ENCODE data around the gene PRR4.

Gene PRR4
- 0 to 1.7 (median 0.20) reads per million in 9 experiments for total RNA-seq

DNA sequence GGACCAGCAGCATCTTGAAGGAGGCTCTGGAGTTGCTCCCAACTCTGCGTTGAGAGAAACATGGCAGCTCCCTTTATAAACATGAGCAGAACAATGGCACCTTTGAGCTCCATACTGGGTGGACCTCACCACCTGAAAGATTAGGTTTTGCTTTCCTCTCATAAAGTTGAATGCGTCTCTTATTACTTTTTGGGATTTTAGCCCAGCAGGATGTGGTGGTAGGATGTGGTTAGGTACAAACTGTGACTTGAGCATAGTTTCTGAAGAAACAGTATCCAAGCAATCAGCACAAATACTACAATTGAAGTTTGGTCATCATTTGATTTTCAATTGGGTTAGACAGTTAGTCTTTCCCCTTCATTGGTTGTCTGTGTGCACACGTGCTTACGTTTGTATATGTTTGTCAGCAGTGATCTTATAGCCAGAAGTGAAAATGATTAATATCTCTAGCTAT lies at the start of gene PRR4:
Gene PRR4 (minus strand): TSS at position 51 of the 454 bp plus-strand sequence. CDS start 38 bp downstream, at position 13.
- H3K9me3 Mint-ChIP-seq, result no peaks in the 10 kb centered on the region

DNA sequence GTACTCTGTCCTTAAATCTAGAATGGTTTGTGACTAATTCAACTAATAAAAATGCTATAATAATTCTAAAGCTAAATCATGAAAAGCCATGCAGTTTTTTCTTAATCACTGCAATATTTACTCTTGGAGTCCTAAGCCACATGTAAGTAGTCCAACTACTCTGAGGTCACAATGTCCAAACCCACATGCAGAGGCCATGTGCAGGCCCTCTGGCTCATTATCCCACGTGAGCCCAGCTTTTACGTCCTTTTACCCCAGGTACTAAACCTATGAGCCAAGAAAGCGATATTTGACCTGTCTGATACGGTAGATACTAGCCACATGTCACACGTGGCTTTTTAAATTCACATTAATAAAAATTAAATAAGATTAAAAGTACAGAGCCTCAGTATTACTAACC lies 47.6 kb upstream of the PRR4 start:
- no peak for ATAC-seq (replicated peaks)
- H3K4me1 Mint-ChIP-seq (ENCODE audit: low read depth in 2 of 2), result peaks cover 0 to 3% of the 10 kb centered on the region in 2 donors
- DNase-seq, result no peak
- no peak overlapping the region for H3K4me3 Mint-ChIP-seq
- H3K27ac Mint-ChIP-seq, result no peak overlapping the region
- no peaks in the 10 kb centered on the region for H3K27me3 Mint-ChIP-seq
- peaks cover 5% of the 10 kb centered on the region for H3K36me3 Mint-ChIP-seq (ENCODE audit: insufficient read depth)
- no peaks in the 10 kb centered on the region for H3K9me3 Mint-ChIP-seq

More for the DNA sequence above, at the start of gene PRR4:
- H3K4me3 Mint-ChIP-seq, result no peak within 1 kb of the TSS
- peaks cover 40% of the 10 kb centered on the region in 2 donors for H3K4me1 Mint-ChIP-seq (ENCODE audit: low read depth in 2 of 2)
- peaks cover 10% of the 10 kb centered on the region for H3K36me3 Mint-ChIP-seq (ENCODE audit: insufficient read depth)
- peak; percentile 86 for ATAC-seq (replicated peaks)
- peak in 1 of 3 experiments; percentile 10 for DNase-seq
- no peaks in the 10 kb centered on the region for H3K27me3 Mint-ChIP-seq
- peak within 1 kb of the TSS; percentile 68 to 85 for H3K27ac Mint-ChIP-seq

- ATAC-seq (replicated peaks), result no peak
- Mint-ChIP-seq H3K27me3 (no peaks in the 10 kb centered on the region), H3K4me3 (no peak overlapping the region), H3K4me1 (ENCODE audit: low read depth in 2 of 2) (peaks cover 0 to under 1% of the 10 kb centered on the region in 2 donors), H3K36me3 (ENCODE audit: insufficient read depth) (peaks cover 5% of the 10 kb centered on the region), H3K27ac (no peak overlapping the region), H3K9me3 (no peaks in the 10 kb centered on the region)
- DNase-seq, result no peak
Measured at GRCh38 chr12:10891937-10892336, 42.7 kb upstream of the PRR4 start.

DNA sequence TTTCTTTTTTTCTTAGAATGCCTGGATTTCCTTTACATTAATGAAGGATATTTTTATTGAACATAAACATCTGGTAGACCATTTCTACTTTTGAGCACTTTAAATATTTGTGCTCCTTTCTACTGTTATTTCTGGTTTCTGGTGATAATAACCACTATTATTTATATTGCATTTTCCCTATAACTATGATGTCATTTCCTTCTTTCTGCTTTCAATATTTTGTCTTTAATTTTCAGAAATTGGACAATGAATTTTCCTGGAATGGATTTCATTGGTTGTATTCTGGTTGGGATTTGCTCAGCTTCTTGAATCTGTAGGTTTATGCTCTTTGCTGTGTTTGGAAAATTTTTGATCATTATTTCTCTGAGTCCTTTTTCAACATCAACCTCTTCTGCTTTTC lies 40.0 kb upstream of the PRR4 start:
- Mint-ChIP-seq H3K4me3 (no peak overlapping the region), H3K9me3 (no peaks in the 10 kb centered on the region), H3K27me3 (no peaks in the 10 kb centered on the region), H3K36me3 (ENCODE audit: insufficient read depth) (peaks cover 5% of the 10 kb centered on the region), H3K27ac (no peak overlapping the region), H3K4me1 (ENCODE audit: low read depth in 2 of 2) (peaks cover 3 to 5% of the 10 kb centered on the region in 2 donors)
- DNase-seq, result no peak
- ATAC-seq (replicated peaks), result no peak

DNA sequence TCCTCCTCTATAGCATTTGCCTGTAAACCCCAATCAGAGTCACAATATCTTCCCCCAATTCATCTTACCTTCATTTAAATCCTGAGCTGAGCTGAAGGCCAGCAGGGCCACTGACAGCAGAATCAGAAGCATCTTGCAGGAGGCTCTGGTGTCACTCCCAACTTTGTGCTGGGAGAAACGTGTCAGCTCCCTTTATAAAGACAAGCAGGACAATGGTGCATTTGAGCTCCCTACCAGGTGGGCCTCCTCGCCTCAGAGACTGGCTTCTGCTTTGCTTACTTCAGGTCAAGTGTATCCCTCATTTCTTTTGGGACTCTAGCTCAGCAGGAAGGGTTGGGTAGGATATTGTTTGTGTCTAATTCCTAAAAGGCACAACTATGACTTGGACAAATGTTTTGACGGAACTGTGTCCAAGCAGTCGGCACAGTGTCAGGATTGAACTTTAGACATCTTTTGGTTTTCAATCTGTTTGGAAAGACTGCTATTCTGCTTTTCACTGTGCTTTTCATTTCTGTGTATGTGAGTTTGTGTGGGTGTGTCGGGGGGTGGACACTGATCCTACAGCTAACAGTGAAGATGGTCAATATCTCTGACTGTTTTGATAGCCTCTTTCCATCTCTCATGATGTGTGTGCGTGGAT lies 34.9 kb upstream of the PRR4 start, which contains the start of gene PRH1:
Gene PRH1 (minus strand): TSS at position 170 of the 640 bp plus-strand sequence. CDS start 38 bp downstream, at position 132.
- Mint-ChIP-seq H3K27ac (peak within 1 kb of the TSS in 1 of 2 donors; percentile 14), H3K9me3 (no peaks in the 10 kb centered on the region), H3K4me3 (no peak within 1 kb of the TSS), H3K4me1 (ENCODE audit: low read depth in 2 of 2) (peaks cover 3 to 5% of the 10 kb centered on the region in 2 donors), H3K36me3 (ENCODE audit: insufficient read depth) (no peaks in the 10 kb centered on the region), H3K27me3 (no peaks in the 10 kb centered on the region)
- no peak for DNase-seq
- no peak for ATAC-seq (replicated peaks)

- H3K27me3 Mint-ChIP-seq, result no peaks in the 10 kb centered on the region
- H3K4me1 Mint-ChIP-seq (ENCODE audit: low read depth in 2 of 2), result no peaks in the 10 kb centered on the region
- no peak overlapping the region for H3K4me3 Mint-ChIP-seq
- no peaks in the 10 kb centered on the region for H3K36me3 Mint-ChIP-seq (ENCODE audit: insufficient read depth)
- ATAC-seq (replicated peaks) (no peak), DNase-seq (no peak)
- H3K9me3 Mint-ChIP-seq, result peaks cover 0 to 8% of the 10 kb centered on the region in 2 donors
- no peak overlapping the region for H3K27ac Mint-ChIP-seq
Measured at GRCh38 chr12:10873378-10873777, 24.1 kb upstream of the PRR4 start.

DNA sequence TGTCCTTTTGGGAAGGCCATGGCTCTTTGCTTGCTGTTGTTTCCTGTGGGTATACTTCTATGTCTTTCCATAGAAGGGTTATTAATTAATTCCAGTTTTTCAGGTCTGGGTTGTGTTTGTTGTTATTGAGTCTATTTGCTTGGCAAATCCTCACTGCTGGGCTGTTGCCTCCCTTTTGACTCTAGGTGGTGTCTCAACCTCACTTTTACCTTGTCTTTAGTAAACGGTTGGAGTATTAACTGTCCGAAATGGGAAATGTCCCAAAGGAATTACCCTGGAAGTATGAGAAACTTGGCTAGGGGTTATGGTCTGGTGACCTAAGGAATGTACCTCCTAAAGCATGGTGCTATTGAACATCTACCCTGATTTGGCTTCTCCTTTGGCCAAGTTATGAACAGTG lies 18.1 kb upstream of the PRR4 start:
- Mint-ChIP-seq H3K36me3 (ENCODE audit: insufficient read depth) (no peaks in the 10 kb centered on the region), H3K27me3 (no peaks in the 10 kb centered on the region), H3K4me1 (ENCODE audit: low read depth in 2 of 2) (no peaks in the 10 kb centered on the region), H3K4me3 (no peak overlapping the region), H3K27ac (no peak overlapping the region), H3K9me3 (peaks cover 3 to 6% of the 10 kb centered on the region in 2 donors)
- DNase-seq (no peak), ATAC-seq (replicated peaks) (no peak)

DNA sequence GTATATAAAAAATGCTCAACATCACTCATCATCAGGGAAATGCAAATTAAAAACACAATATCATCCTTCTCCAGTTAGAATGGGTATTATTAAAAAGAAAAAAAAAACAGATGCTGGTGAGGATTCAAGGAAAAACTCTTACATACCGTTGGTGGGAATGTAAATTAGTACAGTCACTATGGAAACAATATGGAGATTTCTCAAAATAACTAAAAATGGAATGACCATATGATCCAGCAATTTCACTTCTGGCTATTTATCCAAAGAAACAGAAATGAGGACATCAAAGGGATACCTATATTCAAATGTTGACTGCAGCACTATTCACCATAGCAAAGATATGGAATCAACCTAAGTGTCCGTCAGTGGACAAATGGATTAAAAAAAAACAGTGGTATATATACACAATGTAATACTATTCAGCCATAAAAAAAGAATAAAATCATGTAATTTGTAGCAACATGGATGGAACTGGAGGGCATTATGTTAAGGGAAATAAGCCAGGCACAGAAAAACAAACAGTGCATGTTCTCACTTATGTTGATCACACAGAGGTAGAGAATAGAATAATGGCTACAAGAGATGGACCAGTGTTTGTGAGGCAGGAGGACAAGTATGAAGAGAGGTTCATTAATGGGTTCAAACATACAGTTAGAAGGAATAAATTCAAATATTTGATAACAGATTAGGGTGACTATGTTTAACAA lies 14.4 kb upstream of the PRR4 start:
- DNase-seq (no peak), ATAC-seq (replicated peaks) (no peak)
- no peaks in the 10 kb centered on the region for H3K4me1 Mint-ChIP-seq (ENCODE audit: low read depth in 2 of 2)
- no peaks in the 10 kb centered on the region for H3K27me3 Mint-ChIP-seq
- H3K27ac Mint-ChIP-seq, result no peak overlapping the region
- H3K9me3 Mint-ChIP-seq, result peaks cover 3 to 19% of the 10 kb centered on the region in 2 donors
- no peak overlapping the region for H3K4me3 Mint-ChIP-seq
- H3K36me3 Mint-ChIP-seq (ENCODE audit: insufficient read depth), result peaks cover 4% of the 10 kb centered on the region

GRCh38 chr12:10861366-10861765 lies 12.1 kb upstream of the PRR4 start:
- ATAC-seq (replicated peaks) (no peak), DNase-seq (no peak)
- no peak overlapping the region for H3K4me3 Mint-ChIP-seq
- peaks cover 8 to 33% of the 10 kb centered on the region in 2 donors for H3K9me3 Mint-ChIP-seq
- no peak overlapping the region for H3K27ac Mint-ChIP-seq
- peaks cover 4% of the 10 kb centered on the region for H3K36me3 Mint-ChIP-seq (ENCODE audit: insufficient read depth)
- H3K27me3 Mint-ChIP-seq, result no peaks in the 10 kb centered on the region
- H3K4me1 Mint-ChIP-seq (ENCODE audit: low read depth in 2 of 2), result no peaks in the 10 kb centered on the region

- ATAC-seq (replicated peaks) (no peak), DNase-seq (no peak)
- Mint-ChIP-seq H3K27ac (no peak overlapping the region), H3K27me3 (no peaks in the 10 kb centered on the region), H3K36me3 (ENCODE audit: insufficient read depth) (peaks cover 4% of the 10 kb centered on the region), H3K4me1 (ENCODE audit: low read depth in 2 of 2) (peaks cover 23 to 30% of the 10 kb centered on the region in 2 donors), H3K9me3 (peaks cover 5 to 21% of the 10 kb centered on the region in 2 donors), H3K4me3 (no peak overlapping the region)
Measured at GRCh38 chr12:10855807-10856206, 6.5 kb upstream of the PRR4 start.

GRCh38 chr12:10853776-10854175 lies 4.5 kb upstream of the PRR4 start:
- no peak for ATAC-seq (replicated peaks)
- H3K4me1 Mint-ChIP-seq (ENCODE audit: low read depth in 2 of 2), result peaks cover 40 to 42% of the 10 kb centered on the region in 2 donors
- no peaks in the 10 kb centered on the region for H3K27me3 Mint-ChIP-seq
- H3K36me3 Mint-ChIP-seq (ENCODE audit: insufficient read depth), result peaks cover 3% of the 10 kb centered on the region
- H3K27ac Mint-ChIP-seq, result no peak overlapping the region
- DNase-seq, result no peak
- H3K4me3 Mint-ChIP-seq, result no peak overlapping the region
- peaks cover 5 to 15% of the 10 kb centered on the region in 2 donors for H3K9me3 Mint-ChIP-seq

DNA sequence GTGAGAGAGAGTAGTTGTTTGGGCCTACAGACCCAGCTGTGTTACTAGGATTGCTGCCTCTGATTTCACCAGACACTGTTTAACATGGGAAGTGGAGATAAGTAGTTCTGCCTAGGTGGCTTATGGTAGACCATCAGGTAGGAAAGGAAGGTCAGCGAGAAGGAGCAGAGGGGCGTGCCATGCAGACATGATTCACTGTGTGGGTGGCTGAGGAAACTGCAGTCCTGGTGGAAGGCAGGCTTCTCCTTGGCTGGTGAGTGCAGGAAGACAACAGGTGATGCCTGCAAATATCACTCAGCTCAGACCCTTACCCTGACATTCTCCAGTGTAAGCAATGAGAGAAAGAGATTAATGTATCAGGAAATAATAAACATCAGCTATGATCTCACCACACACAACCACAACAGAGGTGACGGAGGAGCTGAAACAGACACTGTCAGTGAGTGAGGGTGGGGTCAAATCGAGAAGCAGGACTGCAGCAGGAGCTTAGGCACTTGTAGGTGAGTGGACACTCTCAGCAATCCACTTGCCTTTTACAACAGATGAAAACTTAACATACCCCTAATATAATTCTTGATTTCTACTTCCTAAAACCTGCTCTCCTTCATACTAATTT lies 2.1 kb upstream of the PRR4 start:
- peaks cover 40 to 42% of the 10 kb centered on the region in 2 donors for H3K4me1 Mint-ChIP-seq (ENCODE audit: low read depth in 2 of 2)
- H3K27me3 Mint-ChIP-seq, result no peaks in the 10 kb centered on the region
- ATAC-seq (replicated peaks) (peak; percentile 58), DNase-seq (no peak)
- peaks cover 10% of the 10 kb centered on the region for H3K36me3 Mint-ChIP-seq (ENCODE audit: insufficient read depth)
- H3K27ac Mint-ChIP-seq, result peak overlapping the region; percentile 68 to 85
- H3K9me3 Mint-ChIP-seq, result no peaks in the 10 kb centered on the region
- no peak overlapping the region for H3K4me3 Mint-ChIP-seq

DNA sequence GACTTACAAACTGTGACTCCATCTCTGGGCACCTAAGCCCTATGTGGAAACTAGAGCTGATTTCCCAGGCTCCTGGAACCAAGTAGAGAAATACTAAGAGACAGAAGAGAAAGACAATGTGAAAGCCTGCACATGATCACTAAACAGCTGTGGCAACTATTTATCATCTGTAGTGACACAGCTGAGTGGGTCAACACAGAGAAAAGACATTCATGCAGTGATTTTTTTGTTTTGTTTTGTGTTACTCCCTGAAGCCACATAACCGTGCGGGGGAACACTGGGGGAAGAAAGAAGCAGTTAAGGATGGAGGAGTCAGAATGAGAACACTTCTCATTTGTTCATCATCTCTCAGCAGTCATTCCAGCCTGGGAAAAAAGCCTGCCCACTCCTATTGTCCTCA lies 1.5 kb downstream of the PRR4 start:
- H3K27me3 Mint-ChIP-seq, result no peaks in the 10 kb centered on the region
- peaks cover 10% of the 10 kb centered on the region for H3K36me3 Mint-ChIP-seq (ENCODE audit: insufficient read depth)
- H3K9me3 Mint-ChIP-seq, result no peaks in the 10 kb centered on the region
- peaks cover 30 to 36% of the 10 kb centered on the region in 2 donors for H3K4me1 Mint-ChIP-seq (ENCODE audit: low read depth in 2 of 2)
- DNase-seq (no peak), ATAC-seq (replicated peaks) (no peak)
- no peak overlapping the region for H3K4me3 Mint-ChIP-seq
- no peak overlapping the region for H3K27ac Mint-ChIP-seq
